Measurements from ENCODE around the gene TNFRSF13B. TPM values are rescaled to one million over a fixed set of nuclear protein-coding genes. Genes with fewer than 3 reads are reported as not detected.

The TNFRSF13B gene
- total RNA-seq, 1 experiment from 2014 or later: 0.28 TPM

GRCh38 chr17:17019430-17019762 is 47.5 kb upstream of the TNFRSF13B start:
- Histone ChIP-seq H3K4me1 (ENCODE audit: insufficient read depth, low read length) (no peaks in the 10 kb centered on the region), H3K79me1 (ENCODE audit: insufficient read depth, low read depth, low read length, poor library complexity, severe bottlenecking) (no peaks in the 10 kb centered on the region), H3K14ac (ENCODE audit: insufficient read depth, low read length) (no peak overlapping the region), H3K18ac (ENCODE audit: insufficient read length, low read depth, low read length) (no peak overlapping the region), H4K8ac (replicated peaks; ENCODE audit: insufficient read length, low read depth, low read length) (no peak overlapping the region), H2BK120ac (ENCODE audit: low read depth, low read length, poor library complexity, severe bottlenecking) (no peak overlapping the region), H4K20me1 (ENCODE audit: control insufficient read depth, insufficient read depth, insufficient read length) (no peaks in the 10 kb centered on the region), H3T11ph (ENCODE audit: low read length) (no peak overlapping the region), H3K4ac (ENCODE audit: low read depth, low read length) (no peak overlapping the region), H3K23me2 (ENCODE audit: insufficient read length, low read depth, low read length, poor library complexity, severe bottlenecking) (no peaks in the 10 kb centered on the region), H3K79me2 (ENCODE audit: insufficient read depth, low read length) (no peaks in the 10 kb centered on the region), H2BK12ac (ENCODE audit: insufficient read length, low read depth, low read length) (no peak overlapping the region), H3K23ac (ENCODE audit: insufficient read length, low read depth, low read length) (no peak overlapping the region), H2AFZ (ENCODE audit: low read length) (no peak overlapping the region), H4K5ac (ENCODE audit: insufficient read length, low read depth, low read length) (no peak overlapping the region), H3K27ac (ENCODE audit: insufficient read length, low read depth, low read length) (no peak overlapping the region), H2BK20ac (ENCODE audit: low read depth, low read length, poor library complexity, severe bottlenecking) (no peak overlapping the region), H3K9me3 (ENCODE audit: control insufficient read depth, low read depth, low read length) (no peaks in the 10 kb centered on the region), H3K56ac (ENCODE audit: insufficient read length, low read depth, low read length) (no peak overlapping the region), H2AK5ac (ENCODE audit: insufficient read length, low read length) (no peak overlapping the region), H3K27me3 (ENCODE audit: insufficient read depth, low read length) (no peaks in the 10 kb centered on the region), H3K9ac (ENCODE audit: extremely low read depth, insufficient read length, low read length) (no peak overlapping the region), H4K91ac (ENCODE audit: insufficient read length, low read depth, low read length) (no peak overlapping the region), H2BK15ac (ENCODE audit: low read depth, low read length) (no peak overlapping the region), H2BK5ac (ENCODE audit: insufficient read length, low read length) (no peak overlapping the region), H3K4me2 (ENCODE audit: insufficient read depth, insufficient read length, low read length) (no peak overlapping the region)
- DNase-seq: peak; percentile 26
- WGBS (ENCODE audit: extremely low coverage, insufficient read length, low lambda C conversion rate): no CpG with 5 or more reads among the region's 5 CpGs
- Mint-ChIP-seq H3K36me3 (ENCODE audit: insufficient read depth in 1 of 3, low read depth in 3 of 3) (no peaks in the 10 kb centered on the region), H3K27me3 (ENCODE audit: low read depth) (peaks cover 4% of the 10 kb centered on the region; the same call in 1 of the 2 replicates), H3K9me3 (no peaks in the 10 kb centered on the region; a peak in 1 of 5 replicates), H3K27ac (no peak overlapping the region; a peak in 1 of 7 replicates), H3K4me1 (peaks cover 2 to 4% of the 10 kb centered on the region in 2 experiments; a peak in 2 of 4 replicates), H3K4me3 (no peak overlapping the region)
- no peak for TF ChIP-seq CTCF (conservative IDR thresholded peaks at IDR 0.05)

Data from H9 (cell line).